NCI-H748 treated with DMSO at 0.1 percent for 48 hours (cell line): Measurements from ENCODE around the gene LPCAT1.
"Not testable (repeated sequence)": the region's sequence is repeated elsewhere in the genome, so short reads cannot be mapped to it uniquely, and the experiment has no call there.

ENCODE experiments used
- DNase-seq: peaks from one replicate; lab custom pipeline; 2025; lab: John Stamatoyannopoulos, UW

Gene LPCAT1

DNA sequence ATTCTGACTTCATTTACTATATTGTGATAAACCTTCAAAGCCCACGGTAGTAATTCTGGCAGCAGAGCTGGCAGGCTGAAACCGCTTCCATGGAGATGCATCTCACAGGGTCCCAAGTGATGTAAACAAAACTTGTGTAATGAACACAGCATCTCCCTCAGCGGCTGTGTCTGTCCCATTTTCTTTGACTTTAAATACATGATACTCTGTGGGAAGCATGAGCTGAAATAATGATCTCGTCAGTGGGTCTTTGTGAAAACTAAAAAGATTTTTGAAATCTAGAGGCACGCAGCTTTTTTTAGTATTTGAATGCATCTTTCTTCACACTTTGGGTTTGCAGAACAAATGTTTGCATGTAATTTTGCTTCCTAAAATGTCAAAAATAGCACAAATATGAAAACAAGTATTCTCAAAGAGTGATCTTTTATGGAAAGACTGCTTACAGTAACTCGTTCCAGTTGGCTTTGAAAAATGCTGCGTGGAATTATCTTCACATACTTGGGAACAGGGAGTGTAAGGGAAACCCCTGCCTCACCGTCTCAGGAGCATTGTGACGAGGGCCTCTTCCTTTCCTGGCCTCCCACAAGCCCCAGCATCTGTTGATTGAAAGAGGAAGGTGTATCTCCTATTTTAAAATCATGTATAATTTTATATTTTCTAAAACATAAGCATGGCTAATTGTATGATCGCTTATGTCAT is 18.1 kb upstream of the LPCAT1 start:
- DNase-seq: no peak

DNA sequence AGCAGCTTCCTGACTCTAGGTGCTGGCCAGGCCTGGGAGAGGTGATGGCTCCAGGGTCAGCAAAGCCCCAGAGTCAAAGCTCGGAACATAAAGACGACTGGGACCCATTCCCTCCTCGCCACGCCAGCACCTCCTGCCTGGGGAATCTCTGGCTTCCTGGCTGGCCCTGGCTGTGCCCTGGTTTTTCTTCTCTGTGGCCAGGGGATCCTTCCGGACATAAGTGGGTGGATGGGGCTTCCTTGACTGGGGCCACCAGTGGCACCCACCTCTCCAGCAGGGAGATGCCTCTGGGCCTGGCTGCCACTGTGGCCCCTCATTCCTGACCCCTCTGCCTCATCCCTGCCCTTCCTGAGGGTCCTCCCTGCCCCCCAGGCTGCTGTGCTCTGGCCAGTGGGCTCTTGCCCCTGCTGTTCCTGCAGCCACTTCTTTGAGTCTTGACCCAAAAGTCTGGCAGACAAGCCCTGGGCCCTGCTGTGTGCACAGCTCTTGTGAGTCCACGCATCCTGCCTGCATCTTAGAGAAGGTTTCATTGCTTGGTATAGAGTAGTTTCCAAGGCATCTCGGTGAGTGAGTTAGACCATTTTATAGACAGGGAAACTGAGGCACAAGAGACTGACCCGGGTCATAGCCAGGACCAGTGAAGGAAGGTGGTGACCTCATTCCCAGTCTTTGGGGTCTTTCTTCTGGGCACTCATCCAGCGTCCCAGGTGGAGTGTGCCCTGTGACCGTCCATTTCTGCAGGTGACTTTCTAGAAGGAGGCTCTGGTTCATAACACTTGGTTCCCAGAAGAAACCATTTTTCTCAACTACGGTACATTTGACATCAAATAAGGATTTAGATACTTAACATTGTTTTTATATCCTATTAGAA is 17.3 kb upstream of the LPCAT1 start:
- DNase-seq: no peak

DNA sequence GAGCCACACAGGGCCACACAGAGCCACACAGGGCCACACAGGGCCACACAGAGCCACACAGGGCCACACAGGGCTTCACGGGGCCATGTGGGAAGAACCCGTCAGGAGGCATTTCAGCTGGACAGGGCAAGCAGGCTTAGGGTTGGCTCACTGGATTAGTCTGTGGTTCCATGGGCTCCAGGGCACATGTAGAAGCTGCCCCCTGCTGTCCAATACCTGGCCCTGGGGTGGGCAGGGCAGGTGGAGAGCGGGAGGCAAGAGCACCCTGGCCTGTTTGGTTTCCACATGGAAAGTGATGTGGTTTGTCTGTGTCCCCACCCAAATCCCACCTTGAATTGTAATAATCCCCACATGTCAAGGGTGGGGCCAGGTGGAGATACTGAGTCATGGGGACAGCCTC is 16.4 kb upstream of the LPCAT1 start:
- DNase-seq: no peak

DNA sequence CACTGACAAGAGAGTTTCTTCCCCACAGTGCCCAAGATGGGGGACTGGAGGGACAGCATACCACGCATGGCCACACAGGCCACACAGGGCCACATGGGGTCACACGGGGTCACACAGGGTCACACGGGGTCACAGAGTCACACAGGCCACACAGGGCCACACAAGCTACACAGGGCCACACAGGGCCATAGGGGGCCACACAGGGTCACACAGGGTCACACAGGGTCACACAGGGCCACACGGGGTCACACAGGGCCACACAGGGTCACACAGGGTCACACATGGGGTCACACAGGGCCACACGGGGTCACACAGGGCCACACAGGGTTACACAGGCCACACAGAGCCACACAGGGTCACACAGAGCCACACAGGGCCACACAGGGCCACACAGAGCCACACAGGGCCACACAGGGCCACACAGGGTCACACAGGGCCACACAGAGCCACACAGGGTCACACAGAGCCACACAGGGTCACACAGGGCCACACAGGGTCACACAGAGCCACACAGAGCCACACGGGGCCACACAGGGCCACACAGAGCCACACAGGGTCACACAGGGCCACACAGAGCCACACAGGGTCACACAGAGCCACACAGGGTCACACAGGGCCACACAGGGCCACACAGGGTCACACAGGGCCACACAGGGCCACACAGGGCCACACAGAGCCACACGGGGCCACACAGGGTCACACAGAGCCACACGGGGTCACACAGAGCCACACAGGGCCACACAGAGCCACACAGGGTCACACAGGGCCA is 15.8 kb upstream of the LPCAT1 start:
- not testable (repeated sequence) for DNase-seq

DNA sequence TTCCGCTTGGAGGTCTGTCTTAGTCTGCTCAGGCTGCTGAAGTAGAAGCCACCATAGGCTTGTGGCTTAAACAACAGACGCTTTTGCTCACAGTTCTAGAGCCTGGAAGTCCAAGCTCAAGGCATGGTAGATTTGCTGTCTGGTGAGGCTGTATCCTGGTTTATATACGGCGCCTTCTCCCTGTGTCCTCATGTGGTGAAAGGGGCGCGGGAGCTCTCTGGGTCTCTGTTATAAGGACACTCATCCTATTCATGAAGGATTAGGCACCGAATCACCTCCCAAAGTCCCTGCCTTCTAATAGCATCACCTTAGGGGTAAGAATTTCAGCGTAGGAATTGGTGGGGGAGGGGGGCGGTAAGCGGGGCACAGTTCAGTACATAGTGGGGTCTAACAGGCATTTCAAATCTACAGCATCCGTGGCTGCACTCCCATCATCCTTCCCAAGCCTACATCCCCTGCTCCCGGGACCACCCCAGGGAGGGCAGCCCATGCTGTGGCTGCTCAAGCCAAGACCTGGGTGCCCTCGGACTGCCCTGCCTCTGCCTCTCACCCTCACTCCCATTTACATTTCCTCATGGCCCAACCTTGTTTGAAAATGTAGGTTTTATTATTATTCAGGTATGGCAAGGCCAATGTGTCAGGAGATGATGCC is 15.1 kb upstream of the LPCAT1 start:
- DNase-seq: no peak

DNA sequence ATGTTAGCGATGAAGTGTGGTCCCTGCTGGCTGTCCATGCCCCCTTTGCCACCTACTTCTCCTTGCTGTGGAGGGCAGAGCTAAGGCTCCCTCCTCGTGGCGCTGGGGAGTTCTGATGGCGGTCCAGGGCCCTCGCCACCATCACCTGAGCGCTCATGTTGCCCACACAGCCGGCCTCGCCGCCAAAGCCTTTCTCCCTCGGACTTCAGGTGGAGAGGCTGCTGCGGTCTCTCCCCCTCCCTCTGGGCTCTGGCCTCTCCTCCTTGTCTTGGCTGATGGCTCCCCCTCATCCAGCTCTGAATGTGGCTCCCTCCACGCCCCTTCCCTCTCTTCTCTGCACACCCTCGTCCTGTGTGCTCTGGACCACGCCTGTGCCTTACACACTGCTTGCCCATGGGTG is 14.5 kb upstream of the LPCAT1 start:
- DNase-seq: no peak

DNA sequence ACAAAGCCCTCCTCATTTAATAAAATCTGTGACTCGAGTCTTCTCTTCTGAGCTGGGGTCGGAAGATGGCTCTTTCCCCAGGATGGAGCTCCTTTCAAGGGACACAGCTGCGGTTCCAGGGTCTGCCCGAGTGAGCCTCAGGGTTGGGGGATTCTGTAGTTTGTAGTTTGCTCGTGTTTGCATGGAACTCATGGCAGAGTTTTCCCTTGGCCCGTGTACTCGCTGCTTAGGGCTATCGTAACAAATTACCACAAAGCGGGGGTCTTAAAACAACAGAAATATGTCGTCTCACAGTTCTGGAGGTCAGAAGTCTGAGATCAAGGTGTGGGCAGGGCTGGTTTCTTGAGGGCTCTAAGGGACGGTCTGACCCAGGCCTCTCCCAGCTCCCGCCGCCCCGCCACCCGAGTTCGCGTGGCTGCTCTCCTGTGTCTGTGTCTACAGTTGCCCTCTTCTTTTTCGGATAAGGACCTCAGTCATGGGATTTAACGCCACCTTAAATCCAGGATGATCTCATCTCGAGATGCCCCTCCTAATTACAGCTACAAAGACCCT is 13.9 kb upstream of the LPCAT1 start:
- no peak for DNase-seq

DNA sequence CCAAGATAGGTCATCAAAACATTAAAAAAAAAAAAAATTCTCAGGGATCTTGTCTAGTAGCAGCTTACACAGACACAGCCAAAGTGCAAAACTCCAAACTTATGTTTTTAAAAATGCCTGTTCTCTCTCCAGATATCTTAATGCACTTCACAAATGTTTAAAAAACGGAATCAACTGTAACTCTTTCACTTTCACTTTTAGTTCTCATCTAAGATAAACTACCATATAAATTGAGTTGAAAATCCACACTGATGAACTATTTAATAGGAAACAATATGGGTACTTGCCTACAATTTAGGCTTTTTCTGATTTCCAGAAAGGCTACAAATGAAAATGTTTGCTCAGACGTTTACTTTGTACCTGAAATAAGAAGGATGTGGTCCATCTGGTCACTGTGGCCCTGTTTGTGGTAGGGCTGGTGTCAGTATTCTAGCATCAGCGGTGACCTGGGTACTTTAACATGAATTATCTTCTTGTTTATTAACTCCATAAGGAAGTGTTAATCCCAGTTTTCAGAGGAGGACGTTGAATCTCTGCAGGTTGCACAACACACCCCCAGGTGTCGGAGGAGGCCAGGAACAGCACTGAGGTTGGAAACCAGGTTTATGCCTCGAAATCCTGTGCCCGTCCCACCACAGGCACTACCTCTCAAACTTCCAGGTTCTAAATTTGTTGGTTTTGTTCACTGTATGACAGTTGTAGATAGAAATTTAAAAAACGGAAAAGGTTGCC is 13.3 kb upstream of the LPCAT1 start:
- no peak for DNase-seq

DNA sequence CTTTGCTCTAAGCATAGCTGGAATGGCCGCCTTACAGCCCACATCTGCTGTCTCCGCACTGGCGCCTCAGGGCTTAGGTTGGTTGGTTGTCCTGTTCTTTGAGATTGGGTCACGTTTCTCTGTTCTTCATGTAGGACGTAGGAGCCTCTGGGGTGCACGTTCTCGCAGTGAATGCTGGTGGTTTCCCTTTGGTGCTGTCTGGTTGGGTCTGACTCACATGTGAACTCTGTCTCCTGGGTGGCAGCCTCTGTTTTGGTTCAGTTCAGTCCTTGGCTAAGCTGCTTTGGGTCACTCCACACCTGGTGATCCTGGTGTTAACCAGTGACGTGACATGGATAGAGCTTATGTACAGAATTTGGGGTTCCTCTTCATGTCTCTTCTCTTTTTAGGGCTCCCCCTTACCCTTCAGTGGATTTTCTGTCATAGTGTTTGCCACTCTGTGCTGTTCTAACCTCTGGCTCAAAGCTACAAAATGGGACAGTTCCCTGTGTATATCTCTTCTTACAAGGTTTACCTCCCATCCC is 12.6 kb upstream of the LPCAT1 start:
- DNase-seq: no peak

DNA sequence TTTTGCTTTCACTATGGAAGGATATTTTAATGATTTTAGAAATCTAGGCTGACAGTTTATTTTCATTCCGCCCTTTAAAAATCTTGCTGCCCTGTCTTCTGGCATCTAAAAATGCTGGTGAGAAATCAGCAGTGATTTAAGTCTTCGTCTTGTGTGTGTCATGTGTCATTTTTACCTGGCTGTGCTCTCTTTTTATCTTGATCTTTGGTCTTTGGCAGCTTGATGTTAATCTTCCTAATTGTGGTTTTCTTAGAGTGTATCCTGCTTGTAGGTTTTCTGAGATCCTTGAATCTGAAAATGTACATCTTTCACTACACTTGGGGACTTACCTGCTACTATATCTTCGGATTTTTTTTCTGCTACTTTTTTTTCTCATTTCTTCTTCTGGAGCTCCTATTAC is 11.9 kb upstream of the LPCAT1 start:
- no peak for DNase-seq

DNA sequence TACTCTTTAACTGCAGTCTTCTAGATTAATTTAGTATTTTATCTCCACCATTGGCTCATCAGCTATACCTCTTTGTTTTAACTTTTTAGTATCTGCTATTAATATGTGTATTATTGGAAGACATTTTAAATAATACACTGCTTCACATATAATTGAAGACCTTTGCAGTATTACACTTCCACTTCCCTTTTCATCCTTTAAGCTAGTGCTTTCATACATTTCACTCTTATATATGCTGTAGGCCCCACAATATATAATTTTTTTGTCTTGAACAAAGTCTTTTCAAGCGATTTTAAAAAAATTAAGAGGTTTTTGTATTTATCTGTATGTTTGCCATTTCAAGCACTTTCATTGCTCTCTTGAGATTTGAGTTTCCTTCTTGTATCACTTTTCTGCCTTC is 8.6 kb upstream of the LPCAT1 start:
- DNase-seq: no peak

DNA sequence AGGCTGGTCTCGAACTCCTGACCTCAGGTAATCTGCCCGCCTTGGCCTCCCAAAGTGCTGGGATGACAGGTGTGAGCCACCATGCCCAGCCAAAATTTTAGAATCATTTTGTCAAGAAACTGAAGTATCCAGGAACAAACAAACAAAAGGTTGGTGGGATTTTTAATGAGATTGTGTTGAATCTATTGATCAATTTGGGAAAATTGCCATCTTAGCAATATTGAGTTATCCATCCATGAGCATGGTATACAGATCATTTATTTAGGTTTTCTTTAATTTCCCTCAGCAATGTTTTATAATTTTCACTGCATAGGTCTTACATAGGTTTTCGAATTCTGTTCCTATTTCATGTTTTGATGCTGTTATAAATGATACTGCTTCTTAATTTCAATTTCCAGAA is 5.7 kb upstream of the LPCAT1 start:
- no peak for DNase-seq

DNA sequence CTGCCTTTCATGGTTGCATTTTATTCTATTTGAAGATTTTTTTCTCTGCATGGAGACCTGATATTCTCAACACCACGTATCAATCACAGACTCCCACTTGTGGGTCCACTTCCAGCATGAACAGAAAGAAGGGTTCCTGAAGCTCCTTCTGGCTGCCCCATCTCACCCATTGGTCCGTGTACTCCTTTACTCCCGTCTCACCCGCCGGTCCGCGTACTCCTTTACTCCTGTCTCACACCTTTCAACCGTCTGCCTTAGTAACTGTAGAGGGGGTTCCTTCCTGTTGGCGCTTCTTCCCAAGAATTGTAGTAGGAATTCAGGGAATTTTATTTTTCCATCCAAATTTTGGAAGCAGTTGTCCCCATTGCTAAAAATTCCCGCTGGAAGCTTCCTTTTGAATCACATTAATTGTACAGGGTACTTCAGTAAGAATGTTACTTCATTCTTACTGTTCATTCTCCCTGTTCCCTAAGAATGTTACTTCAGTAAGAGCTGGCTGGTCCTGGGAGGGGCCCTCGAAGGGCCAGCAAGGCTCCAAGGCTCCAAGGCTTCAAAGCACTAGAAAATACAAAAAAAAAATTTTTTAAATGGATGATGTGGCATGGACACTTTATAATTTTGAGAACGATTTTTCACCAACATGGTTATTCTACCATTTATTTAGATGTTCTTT is 3.9 kb upstream of the LPCAT1 start:
- no peak for DNase-seq

DNA sequence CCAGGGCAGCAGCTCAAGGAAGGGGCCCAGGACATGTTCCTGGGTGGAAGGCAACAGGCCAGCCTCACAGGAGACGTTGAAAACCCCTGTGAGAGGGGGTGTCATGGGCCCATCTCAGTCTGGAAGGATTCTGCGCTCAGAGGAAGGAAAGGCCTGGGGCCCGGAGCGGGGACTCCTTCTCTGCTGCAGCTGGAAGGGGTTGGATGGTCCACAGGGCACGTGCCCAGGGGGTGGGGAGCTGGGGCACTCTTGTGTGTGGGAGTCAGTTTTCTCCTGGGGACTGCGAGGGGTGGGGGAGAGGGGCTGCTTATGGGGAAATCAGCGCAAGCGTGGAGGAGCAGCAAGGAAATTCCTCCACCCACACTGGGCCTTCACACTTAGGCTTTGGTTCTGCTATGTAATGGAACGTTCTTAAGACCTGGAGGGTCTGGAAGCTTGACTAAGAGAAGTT is 2.9 kb upstream of the LPCAT1 start:
- no peak for DNase-seq

DNA sequence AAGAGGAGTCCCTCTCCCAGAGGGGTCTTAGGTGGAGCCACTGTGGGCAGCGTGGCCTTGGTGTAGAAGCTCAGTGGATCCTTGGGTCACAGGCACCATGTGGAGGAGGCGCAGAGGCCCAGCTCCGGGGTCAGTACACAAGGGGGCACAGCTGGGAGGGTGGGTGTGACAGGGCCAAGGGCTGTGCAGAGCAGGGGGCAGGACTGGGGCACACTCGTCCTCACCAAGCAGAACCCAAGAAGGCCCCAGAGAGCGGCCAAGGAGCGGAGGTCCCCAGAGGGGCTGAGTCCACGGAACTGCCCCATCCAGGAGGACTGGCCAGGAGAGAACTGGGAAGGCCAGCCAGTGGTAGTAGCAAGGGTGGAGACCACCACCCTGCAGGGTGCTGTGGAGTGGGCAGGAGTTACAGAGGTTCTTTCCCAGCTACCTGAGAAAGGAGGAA is 2.5 kb upstream of the LPCAT1 start:
- no peak for DNase-seq

DNA sequence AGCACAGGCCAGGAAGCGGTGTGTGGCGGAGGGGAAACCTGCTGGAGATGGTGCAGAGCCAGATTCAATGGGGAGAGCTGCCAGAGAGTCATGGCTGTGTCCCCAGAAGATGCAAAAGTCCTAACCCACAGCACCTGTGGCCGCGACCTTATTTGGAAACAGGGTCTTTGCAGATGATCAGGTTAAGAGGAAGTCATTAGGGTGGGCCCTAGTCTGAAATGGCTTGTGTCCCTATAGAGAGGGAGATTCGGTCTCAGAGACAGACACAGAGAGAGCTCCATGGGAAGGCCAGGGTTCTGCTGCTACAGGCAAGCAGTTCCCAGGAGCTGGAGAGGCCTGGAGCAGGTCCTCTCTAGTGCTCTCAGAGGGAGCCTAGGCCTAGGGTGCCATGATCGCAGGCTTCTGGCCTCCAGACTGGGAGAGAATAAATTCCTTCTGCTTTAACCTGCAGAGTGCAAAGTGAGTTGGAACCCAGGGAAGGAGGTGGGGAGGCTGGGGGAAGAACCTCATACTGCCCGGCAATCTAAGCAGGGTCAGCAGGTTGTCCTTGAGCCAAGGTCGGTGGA is 1.9 kb upstream of the LPCAT1 start:
- no peak for DNase-seq

DNA sequence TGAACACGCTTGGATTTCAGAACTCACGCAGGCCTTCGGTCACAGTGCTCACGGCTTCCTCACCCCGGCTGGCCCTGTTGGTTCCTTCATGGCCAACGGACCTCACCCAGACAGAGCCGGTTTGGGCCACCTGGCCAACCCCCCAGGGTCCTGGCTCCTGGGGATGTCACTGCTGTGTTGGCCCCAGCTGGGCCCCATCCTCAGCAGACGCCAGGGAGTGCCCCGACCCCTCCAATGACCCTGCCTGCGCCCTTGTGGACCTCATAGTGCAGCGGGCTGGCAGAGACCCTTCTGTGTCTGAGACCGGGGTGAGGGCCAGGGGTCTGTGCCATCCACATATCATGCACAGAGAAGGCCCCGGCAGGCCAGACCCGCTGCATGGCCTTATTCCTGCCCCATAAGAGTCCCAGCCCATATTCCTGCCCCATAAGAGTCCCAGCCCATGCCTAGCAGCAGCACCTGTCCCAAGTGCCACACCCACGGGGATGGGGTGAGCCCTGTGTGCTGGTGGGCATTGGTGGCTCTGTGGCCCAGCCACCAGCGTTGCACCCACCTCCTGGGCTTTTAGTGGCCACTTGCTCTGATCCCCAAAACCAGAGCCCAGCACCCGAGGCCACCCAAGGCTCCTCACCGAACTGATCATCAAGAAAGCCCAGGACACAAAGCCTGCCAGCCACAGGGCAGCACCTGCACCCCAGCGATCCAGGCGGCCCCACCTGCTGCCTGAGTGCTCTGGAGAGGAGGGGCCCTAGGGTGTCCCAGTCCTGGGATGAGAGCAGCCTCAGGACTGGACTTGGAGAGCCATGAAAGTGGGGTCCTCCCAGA is 1.3 kb upstream of the LPCAT1 start:
- no peak for DNase-seq

DNA sequence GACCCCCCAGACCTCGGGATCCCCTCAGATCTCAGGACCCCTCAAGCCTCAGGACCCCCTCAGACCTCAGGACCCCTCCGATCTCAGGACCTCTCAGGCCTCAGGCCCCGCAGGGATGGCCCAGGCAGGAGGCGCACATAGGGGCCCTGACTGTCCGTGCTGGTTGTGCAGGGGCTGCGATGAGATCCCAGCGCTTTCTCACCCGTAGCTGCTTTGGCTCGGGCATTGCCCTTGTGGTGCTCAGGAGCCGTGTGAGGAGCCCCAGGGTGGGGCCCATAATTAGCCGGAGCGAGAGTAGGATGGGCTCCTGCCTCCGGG is 680 bp upstream of the LPCAT1 start:
- no peak for DNase-seq

DNA sequence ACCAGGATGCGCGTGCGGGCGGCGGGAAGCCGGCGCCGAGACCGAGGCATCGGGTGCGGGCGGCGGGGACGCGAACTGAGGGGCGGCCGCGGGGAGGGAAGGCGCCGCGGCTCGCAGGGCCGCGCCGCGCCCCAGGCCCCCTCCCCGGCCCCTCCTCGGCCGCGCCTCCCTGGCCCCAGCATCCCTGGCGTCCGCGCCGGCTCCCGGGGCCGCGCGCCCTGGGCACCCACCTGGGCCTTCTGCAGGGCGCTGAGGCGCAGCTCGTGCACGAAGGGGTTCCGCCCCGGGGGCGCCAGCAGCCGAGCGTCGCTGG is 324 bp downstream of the LPCAT1 start:
- DNase-seq: peak; percentile 62
